T-helper 17 cell (primary cell): ENCODE results near the gene PLVAP. TPM values are rescaled to one million over a fixed set of nuclear protein-coding genes. Genes with fewer than 3 reads are reported as not detected.
"Not testable (repeated sequence)": the region's sequence is repeated elsewhere in the genome, so short reads cannot be mapped to it uniquely, and the experiment has no call there.

Experiments
- ATAC-seq: fragments of 150-1000 bp; cut with Tn5 transposase; 2 replicates; pipeline ENCODE4 v1.10.0; 2021; ENCODE audit warnings: mild to moderate bottlenecking, moderate library complexity
- DNase-seq, 3 donors: peaks; one replicate each; pipeline versions ENCODE4 v3.0.0 to v3.0.0-alpha.2; 2020 to 2021
- H3K9me3 ChIP-seq: one replicate; pipeline ENCODE4 v1.7.0; 2013; ENCODE audit warnings: low read length, mild to moderate bottlenecking; ENCODE audit not compliant: control insufficient read depth, poor library complexity, severe bottlenecking
- H3K27ac Mint-ChIP-seq: one replicate; pipeline ENCODE4 v1.8.0; 2022; ENCODE audit warnings: mild to moderate bottlenecking, moderate library complexity, mixed read lengths
- H3K27me3 Mint-ChIP-seq: one replicate; pipeline ENCODE4 v1.8.0; 2022; ENCODE audit warnings: mixed read lengths
- H3K36me3 Mint-ChIP-seq: one replicate; pipeline ENCODE4 v1.8.0; 2022; ENCODE audit warnings: low read depth, mixed read lengths
- H3K4me1 Mint-ChIP-seq: one replicate; pipeline ENCODE4 v1.8.0; 2022; ENCODE audit warnings: mild to moderate bottlenecking, mixed read lengths
- H3K4me3 Mint-ChIP-seq: one replicate; pipeline ENCODE4 v1.8.0; 2022; ENCODE audit warnings: mild to moderate bottlenecking, moderate library complexity, mixed read lengths
- total RNA-seq, 4 donors: library from RNA in 2 of 4; stranded (reverse) in 2 of 4; gene quantifications; one replicate each; pipeline ENCODE4 v1.2.3 and lab custom pipeline; 2022 to 2026

Gene PLVAP
- total RNA-seq, 2 donors from 2014 or later = not detected

DNA sequence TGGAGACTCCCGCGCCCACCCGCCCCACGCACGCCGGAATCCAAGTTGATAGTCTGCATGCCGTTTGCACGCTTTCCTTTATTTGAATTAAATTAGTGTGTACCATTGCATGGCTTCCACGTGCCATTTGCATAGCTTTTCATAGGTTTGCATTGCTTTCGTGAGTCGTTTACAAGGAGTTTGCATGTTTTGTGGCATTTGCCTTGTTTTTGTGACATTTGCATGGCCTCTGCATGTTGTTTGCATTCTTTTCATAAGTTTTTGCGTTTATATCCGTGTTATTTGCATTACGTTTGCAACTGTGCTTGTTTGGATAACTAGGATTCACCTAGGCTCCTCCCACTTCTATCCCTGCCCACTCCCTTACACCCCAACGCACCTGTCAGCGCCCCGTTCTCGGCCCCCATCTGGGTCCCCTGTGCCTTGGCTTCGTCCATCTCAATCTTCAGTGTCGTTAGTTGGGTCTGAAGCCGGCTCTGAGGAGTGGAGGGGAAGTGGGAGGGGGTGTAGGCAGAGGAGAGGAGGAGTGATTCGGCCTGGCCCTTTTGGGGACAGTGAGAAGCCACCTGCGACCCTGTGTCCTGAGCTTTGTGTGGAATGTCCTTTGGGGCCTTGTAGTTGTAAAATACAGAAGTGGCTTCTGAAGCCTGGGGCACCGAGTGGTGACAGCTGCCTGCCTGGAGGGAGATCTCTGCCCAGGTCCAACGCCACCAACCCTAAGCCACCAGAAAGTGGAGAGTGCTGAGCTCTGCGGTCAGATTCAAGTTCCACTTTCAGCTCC lies 14.4 kb upstream of the PLVAP start:
- no peaks in the 10 kb centered on the region for H3K27me3 Mint-ChIP-seq
- peaks cover 12% of the 10 kb centered on the region for H3K4me1 Mint-ChIP-seq
- H3K27ac Mint-ChIP-seq = no peak overlapping the region
- peak overlapping the region; percentile 97 for H3K4me3 Mint-ChIP-seq
- H3K36me3 Mint-ChIP-seq = no peaks in the 10 kb centered on the region
- no peaks in the 10 kb centered on the region for H3K9me3 ChIP-seq
- DNase-seq (no peak), ATAC-seq (peak; percentile 35)

DNA sequence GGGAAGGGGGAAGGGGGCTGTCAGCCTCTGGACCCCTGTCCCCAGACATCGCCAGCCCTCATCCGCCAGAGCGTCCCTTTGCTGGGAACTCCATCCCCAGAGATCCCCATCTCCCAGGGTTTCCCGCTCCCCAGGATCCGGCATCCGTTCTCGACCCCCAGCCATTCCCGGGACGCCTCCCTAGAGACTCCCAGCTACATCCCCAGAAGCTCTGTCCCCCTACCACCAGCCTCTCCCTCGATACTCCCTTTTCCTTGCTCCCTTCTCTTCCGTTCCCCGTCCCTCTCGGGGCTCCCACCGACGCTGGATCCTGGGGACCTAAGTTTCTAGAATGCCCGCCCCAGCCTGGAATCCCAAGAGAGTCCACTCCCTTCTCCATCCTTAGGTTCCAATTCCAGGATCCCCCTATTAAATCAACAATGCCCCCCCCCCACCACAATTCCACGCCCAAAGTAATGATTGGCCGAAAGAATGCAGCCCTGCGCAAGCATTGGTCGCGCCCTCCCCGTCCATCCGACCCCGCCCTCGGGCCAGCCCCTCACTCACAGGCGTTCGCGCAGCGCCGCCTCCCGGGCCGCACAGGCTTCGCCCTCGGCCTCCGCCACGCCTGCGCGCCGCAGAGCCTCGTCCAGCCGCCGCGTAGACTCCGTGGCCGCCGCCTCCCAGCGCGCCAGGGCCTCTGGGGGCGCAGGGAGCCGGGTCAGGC lies 13.7 kb upstream of the PLVAP start:
- H3K4me3 Mint-ChIP-seq = peak overlapping the region; percentile 97
- no peaks in the 10 kb centered on the region for H3K9me3 ChIP-seq
- peak overlapping the region; percentile 32 for H3K27ac Mint-ChIP-seq
- H3K36me3 Mint-ChIP-seq = no peaks in the 10 kb centered on the region
- DNase-seq = peak; percentile 81 to 85 (median 81)
- peak; percentile 100 for ATAC-seq
- peaks cover 12% of the 10 kb centered on the region for H3K4me1 Mint-ChIP-seq
- no peaks in the 10 kb centered on the region for H3K27me3 Mint-ChIP-seq

DNA sequence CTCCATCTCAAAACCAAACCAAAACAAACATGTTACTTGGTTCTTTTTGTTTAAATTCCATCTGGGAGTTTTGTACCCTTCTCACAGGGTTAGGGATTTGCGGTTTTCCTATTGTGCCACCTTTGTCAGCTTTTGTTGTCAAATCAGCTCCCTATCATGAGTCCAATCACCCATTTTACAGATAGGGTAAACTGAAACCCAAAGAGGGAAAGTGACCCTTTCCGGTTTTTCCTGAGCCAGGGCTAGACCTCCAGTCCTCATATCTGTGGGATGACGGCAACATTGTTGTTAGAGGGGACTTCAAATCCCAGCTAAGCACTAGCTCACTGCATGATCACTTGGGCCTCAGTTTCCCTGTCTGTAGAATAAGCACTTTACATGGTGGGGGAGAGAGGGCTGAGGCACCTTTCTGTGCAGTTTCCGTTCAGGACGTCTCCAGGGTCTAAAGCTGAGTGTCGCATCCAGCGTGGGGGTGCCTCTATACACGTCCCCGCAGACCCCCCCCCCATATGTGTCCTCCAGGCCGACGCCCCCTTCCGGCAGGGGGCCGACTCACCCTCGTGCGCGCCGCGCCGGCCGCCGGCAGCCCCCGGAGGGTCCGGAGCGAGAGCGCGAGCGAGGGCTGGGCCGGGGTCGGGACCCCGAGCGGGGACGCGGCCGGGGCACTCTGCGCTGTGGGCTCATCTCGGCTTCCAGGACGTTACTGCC lies 13.0 kb upstream of the PLVAP start:
- peaks cover 9% of the 10 kb centered on the region for H3K4me1 Mint-ChIP-seq
- H3K9me3 ChIP-seq = no peaks in the 10 kb centered on the region
- ATAC-seq = no peak
- H3K27ac Mint-ChIP-seq = no peak overlapping the region
- H3K4me3 Mint-ChIP-seq = peak overlapping the region; percentile 97
- no peaks in the 10 kb centered on the region for H3K27me3 Mint-ChIP-seq
- DNase-seq = no peak
- no peaks in the 10 kb centered on the region for H3K36me3 Mint-ChIP-seq

DNA sequence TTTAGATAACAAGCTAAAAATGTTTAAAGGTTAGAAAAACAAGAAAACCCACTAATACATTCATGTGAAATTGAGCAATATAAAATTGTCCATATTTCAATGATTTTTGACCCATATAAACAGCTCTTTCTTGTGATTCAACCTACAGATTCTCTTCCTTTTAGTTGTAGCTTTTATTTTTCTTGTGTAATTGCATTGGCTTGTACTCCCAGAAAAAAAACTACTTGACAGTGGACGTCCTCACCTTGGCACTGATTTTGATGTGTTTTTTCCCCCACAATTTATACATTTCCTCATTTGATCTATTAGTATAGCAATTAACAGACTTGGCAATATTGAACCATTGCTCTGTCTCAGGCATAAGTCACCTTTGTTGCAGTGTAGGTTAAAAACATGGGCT lies 12.1 kb upstream of the PLVAP start:
- H3K4me1 Mint-ChIP-seq = peaks cover 7% of the 10 kb centered on the region
- no peak for DNase-seq
- H3K36me3 Mint-ChIP-seq = no peaks in the 10 kb centered on the region
- H3K27me3 Mint-ChIP-seq = no peaks in the 10 kb centered on the region
- H3K9me3 ChIP-seq = no peaks in the 10 kb centered on the region
- no peak overlapping the region for H3K4me3 Mint-ChIP-seq
- no peak overlapping the region for H3K27ac Mint-ChIP-seq
- ATAC-seq = no peak

- peak; percentile 38 for ATAC-seq
- peak overlapping the region; percentile 45 for H3K4me3 Mint-ChIP-seq
- H3K27ac Mint-ChIP-seq = peak overlapping the region; percentile 9
- H3K4me1 Mint-ChIP-seq = peaks cover 3% of the 10 kb centered on the region
- no peaks in the 10 kb centered on the region for H3K27me3 Mint-ChIP-seq
- H3K36me3 Mint-ChIP-seq = no peaks in the 10 kb centered on the region
- peak; percentile 43 to 46 (median 46) for DNase-seq
- no peaks in the 10 kb centered on the region for H3K9me3 ChIP-seq
These were observed 8.9 kb upstream of the PLVAP start for GRCh38 chr19:17385878-17386611.

GRCh38 chr19:17380426-17381138 lies 3.4 kb upstream of the PLVAP start:
- H3K4me3 Mint-ChIP-seq = peak overlapping the region; percentile 0

DNA sequence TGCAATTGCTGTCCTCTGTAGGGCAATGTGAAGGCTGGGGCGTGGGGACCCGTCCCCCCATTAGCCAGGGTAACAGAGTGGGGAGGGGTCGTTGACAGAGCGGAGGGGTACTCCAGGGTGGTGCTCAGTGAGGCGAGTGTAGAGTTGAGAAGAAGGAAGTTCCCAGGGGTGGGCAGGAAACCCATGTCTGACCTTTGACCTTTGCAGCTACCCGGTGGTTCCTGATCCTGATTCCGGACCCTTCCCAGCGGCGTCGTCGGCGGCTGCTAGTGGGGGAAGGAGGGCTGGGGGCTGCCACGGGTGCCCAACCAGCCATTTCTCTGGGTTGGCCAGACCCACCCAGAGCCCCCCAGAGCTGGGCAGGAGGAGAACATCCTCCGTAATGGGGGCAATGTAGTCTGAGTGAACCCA lies 2.1 kb upstream of the PLVAP start:
- H3K36me3 Mint-ChIP-seq = peaks cover 3% of the 10 kb centered on the region
- ATAC-seq = no peak
- peaks cover 3% of the 10 kb centered on the region for H3K4me1 Mint-ChIP-seq
- H3K27me3 Mint-ChIP-seq = peaks cover 12% of the 10 kb centered on the region
- no peak overlapping the region for H3K4me3 Mint-ChIP-seq
- DNase-seq = no peak
- no peak overlapping the region for H3K27ac Mint-ChIP-seq
- no peaks in the 10 kb centered on the region for H3K9me3 ChIP-seq

More at GRCh38 chr19:17380426-17381138, 3.4 kb upstream of the PLVAP start:
- peaks cover 3% of the 10 kb centered on the region for H3K36me3 Mint-ChIP-seq
- H3K27ac Mint-ChIP-seq = no peak overlapping the region
- H3K4me1 Mint-ChIP-seq = peaks cover 3% of the 10 kb centered on the region
- peaks cover 12% of the 10 kb centered on the region for H3K27me3 Mint-ChIP-seq
- DNase-seq (no peak), ATAC-seq (no peak)
- no peaks in the 10 kb centered on the region for H3K9me3 ChIP-seq

- peaks cover 3% of the 10 kb centered on the region for H3K36me3 Mint-ChIP-seq
- H3K27me3 Mint-ChIP-seq = peaks cover 12% of the 10 kb centered on the region
- H3K9me3 ChIP-seq = no peaks in the 10 kb centered on the region
- no peak overlapping the region for H3K27ac Mint-ChIP-seq
- H3K4me3 Mint-ChIP-seq = no peak overlapping the region
- ATAC-seq (no peak), DNase-seq (no peak)
- H3K4me1 Mint-ChIP-seq = peaks cover 3% of the 10 kb centered on the region
These were observed 1.1 kb upstream of the PLVAP start for GRCh38 chr19:17378271-17378670.

GRCh38 chr19:17370026-17370587 lies 7.0 kb downstream of the PLVAP start:
- peak; percentile 39 for ATAC-seq
- H3K4me3 Mint-ChIP-seq = peak overlapping the region; percentile 19
- DNase-seq = no peak
- peaks cover 6% of the 10 kb centered on the region for H3K4me1 Mint-ChIP-seq
- peaks cover 18% of the 10 kb centered on the region for H3K27me3 Mint-ChIP-seq
- no peaks in the 10 kb centered on the region for H3K9me3 ChIP-seq
- no peak overlapping the region for H3K27ac Mint-ChIP-seq
- no peaks in the 10 kb centered on the region for H3K36me3 Mint-ChIP-seq

- H3K9me3 ChIP-seq = no peaks in the 10 kb centered on the region
- DNase-seq = no peak
- Mint-ChIP-seq H3K27ac (no peak overlapping the region), H3K27me3 (peaks cover 16% of the 10 kb centered on the region), H3K36me3 (peaks cover 7% of the 10 kb centered on the region), H3K4me3 (no peak overlapping the region), H3K4me1 (peaks cover 6% of the 10 kb centered on the region)
- no peak for ATAC-seq
These were observed 11.8 kb downstream of the PLVAP start for GRCh38 chr19:17365361-17365760.

GRCh38 chr19:17363852-17364605 lies 13.1 kb downstream of the PLVAP start:
- DNase-seq, ATAC-seq, H3K4me3 Mint-ChIP-seq, H3K4me1 Mint-ChIP-seq, H3K36me3 Mint-ChIP-seq, H3K9me3 ChIP-seq, H3K27ac Mint-ChIP-seq: not testable (repeated sequence)
- H3K27me3 Mint-ChIP-seq = peaks cover 12% of the 10 kb centered on the region
